ENCODE data around the gene FAM50A. TPM values are rescaled to one million over a fixed set of nuclear protein-coding genes. Genes with fewer than 3 reads are reported as not detected.

Gene FAM50A
- total RNA-seq, 1 donor from 2014 or later, result 52.4 TPM

DNA sequence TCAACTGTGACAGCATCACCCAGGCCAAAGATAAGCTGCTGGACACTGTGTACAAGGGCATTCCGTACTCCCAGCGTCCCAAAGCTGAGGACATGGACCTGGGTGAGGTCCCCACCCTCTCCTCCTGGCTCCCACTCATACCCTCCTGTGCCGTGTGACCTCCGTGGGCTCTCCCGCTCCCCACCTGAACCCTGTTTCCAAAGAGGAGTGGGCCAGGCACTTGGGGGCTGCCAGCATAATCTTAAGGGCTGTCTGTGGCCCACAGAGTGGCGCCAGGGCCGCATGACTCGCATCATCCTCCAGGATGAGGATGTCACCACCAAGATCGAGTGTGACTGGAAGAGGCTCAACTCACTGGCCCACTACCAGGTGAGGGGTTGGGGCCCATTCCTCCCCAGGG lies 25.2 kb downstream of the FAM50A start:
- intact Hi-C loops (cut with DNase I), result no loop called here
- Histone ChIP-seq H3K4me1 (no peaks in the 10 kb centered on the region), H3K9me3 (no peaks in the 10 kb centered on the region), H3K27ac (no peak overlapping the region), H3K4me3 (no peak overlapping the region), H3K27me3 (no peaks in the 10 kb centered on the region), H3K36me3 (peaks cover 57 to 61% of the 10 kb centered on the region in 2 donors)
- no peak for DNase-seq (ENCODE audit: low spot score in 2 of 2)
- TF ChIP-seq, protein P1, sequence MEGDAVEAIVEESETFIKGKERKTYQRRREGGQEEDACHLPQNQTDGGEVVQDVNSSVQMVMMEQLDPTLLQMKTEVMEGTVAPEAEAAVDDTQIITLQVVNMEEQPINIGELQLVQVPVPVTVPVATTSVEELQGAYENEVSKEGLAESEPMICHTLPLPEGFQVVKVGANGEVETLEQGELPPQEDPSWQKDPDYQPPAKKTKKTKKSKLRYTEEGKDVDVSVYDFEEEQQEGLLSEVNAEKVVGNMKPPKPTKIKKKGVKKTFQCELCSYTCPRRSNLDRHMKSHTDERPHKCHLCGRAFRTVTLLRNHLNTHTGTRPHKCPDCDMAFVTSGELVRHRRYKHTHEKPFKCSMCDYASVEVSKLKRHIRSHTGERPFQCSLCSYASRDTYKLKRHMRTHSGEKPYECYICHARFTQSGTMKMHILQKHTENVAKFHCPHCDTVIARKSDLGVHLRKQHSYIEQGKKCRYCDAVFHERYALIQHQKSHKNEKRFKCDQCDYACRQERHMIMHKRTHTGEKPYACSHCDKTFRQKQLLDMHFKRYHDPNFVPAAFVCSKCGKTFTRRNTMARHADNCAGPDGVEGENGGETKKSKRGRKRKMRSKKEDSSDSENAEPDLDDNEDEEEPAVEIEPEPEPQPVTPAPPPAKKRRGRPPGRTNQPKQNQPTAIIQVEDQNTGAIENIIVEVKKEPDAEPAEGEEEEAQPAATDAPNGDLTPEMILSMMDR (IDR thresholded peaks at IDR 0.05), result no peak

DNA sequence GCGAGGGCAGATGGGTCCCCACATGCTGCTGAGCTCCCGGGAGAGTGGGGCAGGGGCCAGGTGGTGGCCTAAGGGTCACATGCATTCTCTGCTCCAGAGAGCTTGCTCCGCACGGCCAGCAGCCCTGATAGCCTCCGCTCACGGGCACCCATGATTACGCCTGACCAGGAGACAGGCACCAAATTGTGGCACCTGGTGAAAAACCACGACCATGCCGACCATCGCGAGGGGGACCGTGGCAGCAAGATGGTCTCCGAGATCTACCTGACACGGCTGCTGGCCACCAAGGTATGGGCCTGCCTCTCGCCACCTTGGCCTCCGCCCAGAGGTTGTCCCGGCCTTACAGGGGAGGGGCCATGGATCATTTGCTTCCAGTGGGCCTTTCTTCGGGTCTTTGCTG lies 25.9 kb downstream of the FAM50A start:
- intact Hi-C loops (cut with DNase I), result no loop called here
- no peak for DNase-seq (ENCODE audit: low spot score in 2 of 2)
- Histone ChIP-seq H3K27ac (no peak overlapping the region), H3K4me1 (no peaks in the 10 kb centered on the region), H3K9me3 (no peaks in the 10 kb centered on the region), H3K36me3 (peaks cover 51 to 58% of the 10 kb centered on the region in 2 donors), H3K27me3 (no peaks in the 10 kb centered on the region), H3K4me3 (no peak overlapping the region)
- TF ChIP-seq, protein P1 (IDR thresholded peaks at IDR 0.05), result no peak

DNA sequence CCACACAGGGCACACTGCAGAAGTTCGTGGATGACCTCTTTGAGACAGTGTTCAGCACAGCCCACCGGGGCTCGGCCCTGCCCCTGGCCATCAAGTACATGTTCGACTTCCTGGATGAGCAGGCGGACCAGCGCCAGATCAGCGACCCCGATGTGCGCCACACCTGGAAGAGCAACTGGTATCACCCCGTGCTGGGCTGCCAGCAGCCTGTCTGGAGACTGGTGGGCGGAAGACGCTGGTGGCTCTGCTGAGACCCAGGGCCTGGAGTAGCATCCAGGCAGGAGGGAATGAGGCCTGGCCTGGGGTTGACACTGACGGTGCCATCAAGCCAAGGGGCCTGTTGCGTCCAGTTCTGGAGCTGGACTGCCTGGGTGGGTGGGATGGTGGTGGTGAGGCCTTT lies 26.5 kb downstream of the FAM50A start:
- Histone ChIP-seq H3K27me3 (no peaks in the 10 kb centered on the region), H3K9me3 (no peaks in the 10 kb centered on the region), H3K4me1 (no peaks in the 10 kb centered on the region), H3K36me3 (peaks cover 51 to 54% of the 10 kb centered on the region in 2 donors), H3K4me3 (no peak overlapping the region), H3K27ac (no peak overlapping the region)
- intact Hi-C loops (cut with DNase I), result no loop called here
- DNase-seq (ENCODE audit: low spot score in 2 of 2), result no peak
- TF ChIP-seq, protein P1 (IDR thresholded peaks at IDR 0.05), result no peak

DNA sequence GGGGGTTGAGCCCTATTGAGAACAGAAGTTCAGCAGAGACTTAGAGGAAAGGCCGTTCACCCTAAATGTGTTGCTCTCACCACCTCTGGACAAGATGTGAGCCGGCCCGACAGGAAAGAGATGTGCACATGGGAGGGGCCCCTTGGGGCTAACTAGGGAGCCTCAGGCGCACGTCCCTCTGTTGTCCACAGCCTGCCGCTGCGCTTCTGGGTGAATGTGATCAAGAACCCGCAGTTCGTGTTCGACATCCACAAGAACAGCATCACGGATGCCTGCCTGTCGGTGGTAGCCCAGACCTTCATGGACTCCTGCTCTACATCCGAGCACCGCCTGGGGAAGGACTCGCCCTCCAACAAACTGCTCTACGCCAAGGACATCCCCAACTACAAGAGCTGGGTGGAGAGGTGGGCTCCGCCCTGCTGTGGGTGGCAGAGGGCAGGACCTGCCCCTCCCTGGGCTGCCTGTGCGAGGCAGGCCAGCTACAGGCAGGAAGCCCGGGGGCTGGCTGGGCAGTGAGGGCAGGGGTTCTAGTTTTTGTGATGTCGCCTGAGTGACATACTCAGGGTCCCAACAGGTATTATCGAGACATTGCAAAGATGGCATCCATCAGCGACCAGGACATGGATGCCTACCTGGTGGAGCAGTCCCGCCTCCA lies 27.1 kb downstream of the FAM50A start:
- H3K27me3 ChIP-seq, result no peaks in the 10 kb centered on the region
- no peak overlapping the region for H3K4me3 ChIP-seq
- no peak overlapping the region for H3K27ac ChIP-seq
- no peaks in the 10 kb centered on the region for H3K4me1 ChIP-seq
- TF ChIP-seq, protein P1 (IDR thresholded peaks at IDR 0.05), result no peak
- H3K36me3 ChIP-seq, result peaks cover 45 to 48% of the 10 kb centered on the region in 2 donors
- intact Hi-C loops (cut with DNase I), result no loop called here
- H3K9me3 ChIP-seq, result no peaks in the 10 kb centered on the region
- no peak for DNase-seq (ENCODE audit: low spot score in 2 of 2)

DNA sequence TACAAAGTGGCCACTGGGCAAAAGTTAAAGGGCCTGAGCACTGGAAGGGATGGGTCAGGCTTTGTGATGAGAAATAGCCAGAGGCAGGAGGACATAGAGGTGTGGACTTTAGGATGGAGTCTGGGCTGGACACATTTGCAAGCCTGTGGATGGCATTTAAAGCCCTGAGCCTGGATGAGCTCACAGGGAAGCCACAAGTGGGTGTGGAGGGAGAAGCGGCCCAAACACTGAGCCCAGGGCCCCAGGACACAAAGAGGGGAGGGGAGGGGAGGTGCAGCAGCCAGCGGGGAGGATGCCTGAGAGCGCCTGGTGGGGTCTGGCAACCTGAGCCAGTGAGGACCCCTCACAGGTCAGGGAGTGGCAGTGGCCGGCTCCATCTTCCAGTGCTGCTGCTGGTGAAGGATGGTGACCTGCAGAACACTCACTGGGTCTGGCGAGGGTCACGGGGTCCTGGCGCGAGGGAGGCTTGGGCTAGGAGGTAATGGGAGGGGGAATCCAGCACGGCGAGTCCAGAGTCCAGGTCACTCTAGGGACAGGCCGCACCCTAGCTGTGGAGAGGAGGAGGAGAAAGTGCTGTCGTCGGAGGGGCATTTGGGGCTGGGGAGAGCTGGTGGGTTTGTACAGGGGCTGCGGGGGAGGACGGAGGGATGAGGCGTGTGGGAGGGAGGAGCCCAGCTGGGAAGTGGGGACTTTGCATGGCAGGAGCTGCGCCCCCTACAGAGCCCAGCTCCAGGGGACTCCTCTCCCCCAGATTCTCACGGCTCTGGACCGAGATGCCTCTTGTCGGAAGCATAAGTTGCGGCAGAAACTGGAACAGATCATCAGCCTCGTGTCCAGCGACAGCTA lies 28.1 kb downstream of the FAM50A start:
- no peak for DNase-seq (ENCODE audit: low spot score in 2 of 2)
- no peak overlapping the region for H3K4me3 ChIP-seq
- no peaks in the 10 kb centered on the region for H3K4me1 ChIP-seq
- H3K27me3 ChIP-seq, result no peaks in the 10 kb centered on the region
- no peaks in the 10 kb centered on the region for H3K9me3 ChIP-seq
- TF ChIP-seq, protein P1 (IDR thresholded peaks at IDR 0.05), result no peak
- H3K27ac ChIP-seq, result no peak overlapping the region
- H3K36me3 ChIP-seq, result peaks cover 35 to 39% of the 10 kb centered on the region in 2 donors
- intact Hi-C loops (cut with DNase I), result no loop called here

All from ascending aorta (tissue), 2 donors.